GM12801 (cell line): ENCODE results near the gene SMG5.

Experiments used
- TF ChIP-seq, protein P1 (sequence below): IDR thresholded peaks from one replicate; pipeline ENCODE4 v1.5.1; 2011; ENCODE audit warnings: control low read depth; ENCODE audit not compliant: insufficient read length; ENCODE audit errors: extremely low read depth

Gene SMG5

DNA sequence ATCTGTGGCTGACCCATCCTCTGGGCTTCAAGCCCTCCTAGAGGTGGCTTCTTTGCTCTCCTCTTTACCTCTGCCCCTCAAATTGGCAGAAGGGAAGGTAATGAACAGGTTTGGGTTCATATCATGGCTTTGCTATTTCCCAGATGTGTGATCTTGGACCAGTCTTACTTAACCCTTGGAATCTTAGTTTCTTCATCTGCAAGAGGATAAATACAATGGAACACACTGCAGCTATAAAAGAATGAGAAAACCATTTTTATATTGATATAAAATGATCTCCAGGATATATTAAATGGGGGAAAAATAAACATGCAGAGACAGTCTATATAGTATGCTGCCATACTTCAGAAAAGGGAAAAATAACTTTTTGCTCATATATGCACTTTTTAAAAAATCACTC is 7.2 kb upstream of the SMG5 start:
- TF ChIP-seq, protein P1, sequence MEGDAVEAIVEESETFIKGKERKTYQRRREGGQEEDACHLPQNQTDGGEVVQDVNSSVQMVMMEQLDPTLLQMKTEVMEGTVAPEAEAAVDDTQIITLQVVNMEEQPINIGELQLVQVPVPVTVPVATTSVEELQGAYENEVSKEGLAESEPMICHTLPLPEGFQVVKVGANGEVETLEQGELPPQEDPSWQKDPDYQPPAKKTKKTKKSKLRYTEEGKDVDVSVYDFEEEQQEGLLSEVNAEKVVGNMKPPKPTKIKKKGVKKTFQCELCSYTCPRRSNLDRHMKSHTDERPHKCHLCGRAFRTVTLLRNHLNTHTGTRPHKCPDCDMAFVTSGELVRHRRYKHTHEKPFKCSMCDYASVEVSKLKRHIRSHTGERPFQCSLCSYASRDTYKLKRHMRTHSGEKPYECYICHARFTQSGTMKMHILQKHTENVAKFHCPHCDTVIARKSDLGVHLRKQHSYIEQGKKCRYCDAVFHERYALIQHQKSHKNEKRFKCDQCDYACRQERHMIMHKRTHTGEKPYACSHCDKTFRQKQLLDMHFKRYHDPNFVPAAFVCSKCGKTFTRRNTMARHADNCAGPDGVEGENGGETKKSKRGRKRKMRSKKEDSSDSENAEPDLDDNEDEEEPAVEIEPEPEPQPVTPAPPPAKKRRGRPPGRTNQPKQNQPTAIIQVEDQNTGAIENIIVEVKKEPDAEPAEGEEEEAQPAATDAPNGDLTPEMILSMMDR = no peak

DNA sequence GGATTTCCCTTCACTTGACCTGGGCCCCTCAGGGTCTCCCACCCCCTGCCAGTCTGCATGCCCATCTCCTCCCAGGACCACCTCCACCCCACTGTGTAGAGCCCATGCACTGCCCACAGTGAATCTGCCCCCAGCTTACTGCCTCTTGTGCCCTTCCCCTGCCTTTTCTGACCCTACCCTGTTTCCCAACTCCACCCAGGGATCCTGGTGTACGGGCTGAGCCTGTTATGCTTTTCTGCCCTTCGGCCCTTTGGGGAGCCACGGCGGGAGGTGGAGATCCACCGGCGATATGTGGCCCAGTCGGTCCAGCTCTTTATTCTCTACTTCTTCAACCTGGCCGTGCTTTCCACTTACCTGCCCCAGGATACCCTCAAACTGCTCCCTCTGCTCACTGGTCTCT is 3.4 kb upstream of the SMG5 start:
- TF ChIP-seq, protein P1 = no peak

DNA sequence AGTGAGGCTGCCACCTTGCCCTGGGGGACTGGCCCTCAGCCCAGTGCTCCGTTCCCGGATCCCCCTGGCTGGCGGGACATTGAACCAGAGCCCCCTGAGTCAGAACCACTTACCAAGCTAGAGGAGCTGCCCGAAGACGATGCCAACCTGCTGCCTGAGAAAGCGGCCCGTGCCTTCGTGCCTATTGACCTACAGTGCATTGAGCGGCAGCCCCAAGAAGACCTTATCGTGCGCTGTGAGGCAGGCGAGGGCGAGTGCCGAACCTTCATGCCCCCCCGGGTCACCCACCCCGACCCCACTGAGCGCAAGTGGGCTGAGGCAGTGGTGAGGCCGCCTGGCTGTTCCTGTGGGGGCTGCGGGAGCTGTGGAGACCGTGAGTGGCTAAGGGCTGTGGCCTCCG is 2.8 kb upstream of the SMG5 start:
- TF ChIP-seq, protein P1 = no peak

DNA sequence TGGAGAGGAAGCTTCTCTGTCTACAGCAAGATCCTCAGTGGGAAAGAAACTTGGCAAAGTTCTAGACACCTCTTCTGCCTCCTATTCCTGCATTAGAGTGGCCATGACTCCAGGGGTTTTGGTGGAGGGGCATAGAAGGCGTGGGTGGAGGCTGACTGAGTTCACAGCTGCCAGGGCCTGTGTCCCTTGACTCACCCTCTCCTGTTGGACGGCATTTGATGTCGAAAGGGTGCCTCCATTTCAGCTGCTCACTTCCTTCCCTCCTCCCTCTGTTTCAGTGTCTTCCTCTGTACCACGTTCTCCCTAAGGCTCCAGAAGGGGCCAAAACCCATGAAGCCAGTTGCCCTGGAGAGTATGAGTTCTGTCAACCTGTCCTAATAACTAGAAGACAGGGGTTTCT is 2.1 kb upstream of the SMG5 start:
- TF ChIP-seq, protein P1 = no peak

DNA sequence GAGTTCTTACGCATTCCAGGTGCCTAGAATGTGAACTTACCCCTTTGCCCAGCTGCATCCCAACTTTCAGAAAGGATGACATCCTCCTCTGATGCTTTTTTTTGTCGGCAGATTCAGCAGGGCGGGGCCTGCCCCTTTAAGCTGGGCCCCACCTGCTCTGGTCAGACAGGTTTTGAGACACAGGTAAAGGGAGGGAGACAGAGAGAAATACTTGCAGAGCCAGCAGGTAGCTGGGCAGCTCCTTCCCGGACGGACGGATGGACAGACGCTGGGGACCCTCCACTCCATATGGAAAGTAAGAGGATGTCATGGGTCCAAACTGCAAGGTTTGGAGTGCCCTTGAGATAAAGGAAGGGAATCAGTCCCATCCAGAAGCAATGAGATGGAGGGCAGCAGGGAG is 1.5 kb upstream of the SMG5 start, which contains the start of gene TMEM79:
TMEM79 (plus strand) TSS at position 214 of the 400 bp plus-strand sequence. CDS start 902 bp downstream, outside the sequence.
- TF ChIP-seq, protein P1 = no peak

DNA sequence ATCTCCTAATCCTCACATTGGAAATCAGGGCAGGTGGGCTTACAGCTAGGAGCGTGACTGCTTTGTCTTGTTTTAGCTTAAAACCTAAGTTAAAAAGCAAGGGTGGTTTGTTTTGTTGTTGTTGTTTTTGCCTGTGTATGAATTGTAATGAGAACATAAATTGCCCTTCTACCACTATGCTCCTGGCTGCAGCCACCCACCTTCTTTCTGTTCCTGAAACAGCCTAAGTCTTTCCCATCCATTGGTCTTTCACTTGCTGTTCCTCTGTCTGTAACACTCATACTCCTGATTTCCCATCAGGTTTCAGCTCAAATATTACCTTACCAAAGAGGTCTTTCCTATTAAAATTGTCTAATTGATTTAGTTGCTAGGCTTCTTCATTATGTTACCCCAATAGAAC is 896 bp upstream of the SMG5 start:
- TF ChIP-seq, protein P1 = no peak

DNA sequence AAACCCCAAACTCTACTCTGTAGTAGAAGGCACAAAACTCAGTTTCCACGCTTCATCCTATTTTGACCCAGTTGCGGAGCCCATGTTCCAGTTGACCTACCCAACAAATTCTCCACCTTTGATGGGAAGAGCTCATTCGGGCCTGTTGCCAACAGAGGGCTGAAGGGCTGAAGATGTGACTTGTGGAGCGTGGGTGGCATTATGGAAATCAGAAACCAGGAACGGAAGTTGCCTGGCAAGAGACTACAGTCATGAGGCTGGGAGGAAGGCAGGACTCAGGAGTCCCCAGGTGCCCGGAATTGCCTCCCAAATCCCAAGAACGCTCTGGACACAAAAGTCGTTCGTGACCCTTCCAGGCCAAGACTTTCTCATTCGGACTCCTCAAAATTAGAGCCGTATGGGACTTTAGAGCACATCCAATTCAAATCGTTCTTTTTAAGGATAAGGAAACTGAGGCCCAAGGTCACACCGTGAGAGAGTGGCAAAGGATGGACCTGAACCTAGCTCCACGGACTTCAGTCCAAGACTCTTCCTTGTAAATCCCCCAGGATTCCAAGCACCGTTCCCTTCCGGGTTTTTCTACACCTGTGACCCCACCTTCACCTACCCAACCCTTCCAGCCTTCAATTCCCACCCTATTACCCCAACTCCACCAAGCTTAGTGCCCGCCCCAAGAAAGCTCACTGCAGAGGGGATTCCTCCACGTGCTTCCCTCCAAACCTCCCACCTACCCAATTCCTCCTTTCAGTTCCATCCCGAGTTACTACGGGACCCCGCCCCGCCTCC is 739 bp downstream of the SMG5 start:
- TF ChIP-seq, protein P1 = no peak

DNA sequence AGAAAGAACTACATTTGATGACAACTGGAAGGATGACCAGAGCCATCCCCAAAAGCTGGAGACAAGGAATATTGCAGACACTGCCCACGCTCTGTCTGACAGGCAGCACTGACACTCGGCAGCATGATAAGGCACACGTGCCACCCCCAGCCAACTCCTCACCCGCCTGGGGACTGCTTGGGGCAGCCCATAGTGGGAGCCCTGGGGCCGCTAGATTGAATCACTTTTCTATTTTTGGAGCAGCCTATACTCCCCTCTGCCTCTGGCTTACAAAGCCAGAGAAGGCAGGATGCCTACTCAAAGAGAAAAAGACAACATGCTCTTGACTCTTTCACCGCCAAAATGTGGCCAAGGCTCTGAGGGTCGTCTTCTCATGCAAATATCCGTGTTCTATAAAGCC is 1.3 kb downstream of the SMG5 start:
- TF ChIP-seq, protein P1 = no peak
